IPS-NIHi11 (cell line): ENCODE results near the gene GRIK4.
"Not testable (repeated sequence)": the region's sequence is repeated elsewhere in the genome, so short reads cannot be mapped to it uniquely, and the experiment has no call there.

ENCODE experiments used
- DNase-seq: peaks from one replicate; pipeline ENCODE4 v3.0.0; 2012; ENCODE audit warnings: mixed read lengths, low spot score

Gene GRIK4, protein sequence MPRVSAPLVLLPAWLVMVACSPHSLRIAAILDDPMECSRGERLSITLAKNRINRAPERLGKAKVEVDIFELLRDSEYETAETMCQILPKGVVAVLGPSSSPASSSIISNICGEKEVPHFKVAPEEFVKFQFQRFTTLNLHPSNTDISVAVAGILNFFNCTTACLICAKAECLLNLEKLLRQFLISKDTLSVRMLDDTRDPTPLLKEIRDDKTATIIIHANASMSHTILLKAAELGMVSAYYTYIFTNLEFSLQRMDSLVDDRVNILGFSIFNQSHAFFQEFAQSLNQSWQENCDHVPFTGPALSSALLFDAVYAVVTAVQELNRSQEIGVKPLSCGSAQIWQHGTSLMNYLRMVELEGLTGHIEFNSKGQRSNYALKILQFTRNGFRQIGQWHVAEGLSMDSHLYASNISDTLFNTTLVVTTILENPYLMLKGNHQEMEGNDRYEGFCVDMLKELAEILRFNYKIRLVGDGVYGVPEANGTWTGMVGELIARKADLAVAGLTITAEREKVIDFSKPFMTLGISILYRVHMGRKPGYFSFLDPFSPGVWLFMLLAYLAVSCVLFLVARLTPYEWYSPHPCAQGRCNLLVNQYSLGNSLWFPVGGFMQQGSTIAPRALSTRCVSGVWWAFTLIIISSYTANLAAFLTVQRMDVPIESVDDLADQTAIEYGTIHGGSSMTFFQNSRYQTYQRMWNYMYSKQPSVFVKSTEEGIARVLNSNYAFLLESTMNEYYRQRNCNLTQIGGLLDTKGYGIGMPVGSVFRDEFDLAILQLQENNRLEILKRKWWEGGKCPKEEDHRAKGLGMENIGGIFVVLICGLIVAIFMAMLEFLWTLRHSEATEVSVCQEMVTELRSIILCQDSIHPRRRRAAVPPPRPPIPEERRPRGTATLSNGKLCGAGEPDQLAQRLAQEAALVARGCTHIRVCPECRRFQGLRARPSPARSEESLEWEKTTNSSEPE

DNA sequence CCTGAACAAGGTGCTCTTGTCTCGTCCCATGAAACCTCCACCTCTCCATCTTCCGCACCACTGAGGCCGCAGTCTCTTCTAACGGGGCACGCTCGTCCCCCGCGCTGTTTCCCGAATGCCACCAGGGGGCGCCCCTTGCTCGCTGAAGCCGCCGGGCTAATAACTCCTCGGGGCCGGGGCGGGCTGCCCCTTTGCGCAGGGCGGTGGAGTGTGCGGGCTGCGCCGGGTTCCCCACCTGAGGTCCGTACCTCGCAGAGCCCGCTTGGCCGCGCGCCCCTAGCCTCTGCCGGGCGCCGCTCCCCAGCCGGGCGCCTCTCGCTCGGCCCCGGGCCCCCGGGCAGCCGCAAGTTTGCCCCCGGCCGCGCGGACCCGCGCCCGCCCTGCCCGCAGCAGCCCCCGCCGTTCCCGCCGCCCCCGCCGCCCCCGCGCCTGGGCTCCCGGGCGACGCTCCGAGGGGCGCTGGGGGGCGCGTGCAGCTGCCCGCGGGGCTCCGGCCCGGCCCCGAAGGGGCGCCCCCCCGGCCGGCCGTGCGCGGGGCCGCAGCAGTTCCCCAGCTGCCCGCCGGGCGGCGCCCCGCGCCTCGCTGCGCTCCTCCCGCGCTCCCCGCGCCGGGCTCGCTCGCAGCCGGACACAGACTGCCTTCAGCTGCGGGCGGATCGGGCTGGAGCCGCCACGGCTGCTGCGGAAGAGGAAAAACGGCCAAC is at the start of gene GRIK4:
Gene GRIK4 (plus strand): TSS at position 633 of the 704 bp plus-strand sequence. CDS start 148,571 bp downstream, outside the sequence.
- peak; percentile 97 for DNase-seq

DNA sequence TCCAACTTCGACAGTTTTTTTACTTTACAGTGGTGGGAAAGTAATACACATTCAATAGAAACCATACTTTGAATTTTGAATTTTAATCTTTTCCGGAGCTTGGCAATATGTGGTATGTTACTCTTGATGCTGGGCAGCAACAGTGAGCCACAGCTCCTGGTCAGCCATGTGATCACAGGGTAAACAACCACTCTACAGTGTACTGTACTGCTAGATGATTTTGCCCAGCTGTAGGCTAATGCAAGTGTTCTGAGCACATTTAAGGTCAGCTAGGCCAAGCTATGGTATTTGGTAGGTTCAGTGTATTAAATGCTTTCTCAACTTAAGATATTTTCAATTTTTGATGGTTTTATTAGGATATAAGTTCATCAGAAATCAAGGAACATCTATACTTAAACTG is 48.7 kb upstream of the GRIK4 start:
- DNase-seq, result no peak

DNA sequence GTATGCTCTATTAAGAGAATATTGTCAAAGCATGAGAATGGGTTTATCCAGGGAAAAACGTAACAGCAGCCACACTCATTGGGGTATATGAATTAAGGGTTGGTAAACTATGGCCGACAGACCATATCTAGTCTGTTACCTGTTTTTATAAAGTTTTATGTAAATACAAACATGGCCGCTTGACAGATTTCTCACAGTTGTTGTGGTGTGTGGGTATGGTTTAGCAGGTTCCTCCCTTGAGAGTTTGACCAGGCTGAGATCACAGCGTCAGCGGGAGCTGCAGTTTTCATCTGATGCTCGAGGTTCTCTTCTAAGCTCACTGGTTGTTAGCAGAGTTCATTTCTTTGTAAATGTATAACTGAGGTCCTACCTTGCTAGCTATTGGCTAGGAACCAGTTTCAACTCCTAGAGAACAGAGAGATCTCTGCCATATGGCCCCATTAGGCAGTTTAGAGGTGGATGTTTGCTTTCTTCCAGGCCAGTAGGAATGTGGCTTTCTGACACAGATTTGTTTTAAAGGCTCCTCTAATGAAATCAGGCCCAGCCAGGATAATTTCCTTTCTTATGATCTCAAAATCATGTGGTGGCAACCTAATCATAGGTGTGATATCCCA is 45.5 kb upstream of the GRIK4 start:
- DNase-seq, result no peak

DNA sequence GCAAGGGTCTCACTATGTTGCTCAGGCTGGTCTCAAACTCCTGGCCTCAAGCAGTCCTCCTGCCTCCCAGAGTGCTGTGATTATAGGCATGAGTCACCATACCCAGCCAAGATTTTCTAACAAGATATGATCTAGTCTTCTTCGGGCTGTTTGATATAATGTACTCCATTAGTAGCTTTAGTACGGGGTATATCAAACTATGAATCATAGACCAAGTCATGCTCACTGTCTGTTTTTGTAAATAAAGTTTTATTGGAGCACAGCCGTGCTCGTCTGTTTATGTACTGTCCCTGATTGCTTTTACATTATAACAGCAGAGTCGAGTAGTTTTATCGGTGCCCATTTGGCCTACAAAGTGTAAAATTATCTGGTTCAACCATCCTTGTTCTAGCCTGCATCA is 43.9 kb upstream of the GRIK4 start:
- DNase-seq, result no peak

DNA sequence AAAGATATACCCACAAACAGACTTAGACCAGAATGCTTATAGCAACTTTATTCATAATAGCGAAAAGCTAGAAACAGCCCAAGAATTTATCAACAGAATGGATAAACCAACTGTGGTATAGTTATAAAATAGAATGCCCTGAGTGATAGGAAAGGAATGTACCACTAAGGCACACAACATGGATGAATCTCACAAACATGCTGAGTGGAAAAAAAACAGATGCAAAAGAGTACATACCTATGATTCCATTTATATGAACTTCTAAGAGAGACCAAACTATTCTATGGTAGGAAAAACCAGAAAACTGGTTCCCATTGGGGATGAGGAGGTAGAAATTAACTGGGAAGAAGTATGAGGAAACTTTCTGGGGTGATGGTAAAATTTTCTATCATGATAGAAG is 40.4 kb upstream of the GRIK4 start:
- no peak for DNase-seq

DNA sequence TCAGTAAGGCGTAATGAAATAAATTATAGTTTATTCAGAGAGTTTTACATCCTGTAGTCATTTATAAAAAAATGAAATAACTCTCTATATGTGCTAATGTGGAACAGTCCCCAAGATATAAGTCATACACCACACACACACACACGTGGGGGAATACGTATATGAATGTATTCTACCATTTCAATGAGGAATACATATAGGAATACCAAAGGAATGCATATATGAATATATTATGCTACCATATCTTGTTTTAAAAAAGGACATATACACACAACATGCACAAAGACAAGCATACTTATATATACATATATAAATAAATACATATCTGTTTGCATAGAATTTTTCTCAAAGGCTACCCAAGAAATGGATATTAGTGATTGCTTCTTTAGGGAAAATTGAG is 39.6 kb upstream of the GRIK4 start:
- DNase-seq, result no peak

DNA sequence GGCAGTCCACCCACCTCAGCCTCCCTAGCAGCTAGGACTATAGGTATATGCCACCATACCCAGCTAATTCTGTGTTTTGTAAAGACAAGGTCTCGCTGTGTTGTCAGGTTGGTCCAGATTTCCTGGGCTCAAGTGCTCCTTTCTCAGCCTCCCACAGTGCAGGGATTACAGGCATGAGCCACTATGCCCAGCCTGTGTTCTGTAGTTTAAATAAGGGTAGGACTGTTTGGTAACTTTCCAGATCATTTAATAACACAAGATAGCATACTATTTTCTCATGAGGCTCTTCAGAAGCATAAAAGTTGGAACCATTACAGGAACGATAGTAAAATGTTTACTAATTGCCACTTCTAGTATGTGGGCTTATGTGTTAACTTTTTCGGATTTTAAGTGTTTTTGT is 38.0 kb upstream of the GRIK4 start:
- no peak for DNase-seq

DNA sequence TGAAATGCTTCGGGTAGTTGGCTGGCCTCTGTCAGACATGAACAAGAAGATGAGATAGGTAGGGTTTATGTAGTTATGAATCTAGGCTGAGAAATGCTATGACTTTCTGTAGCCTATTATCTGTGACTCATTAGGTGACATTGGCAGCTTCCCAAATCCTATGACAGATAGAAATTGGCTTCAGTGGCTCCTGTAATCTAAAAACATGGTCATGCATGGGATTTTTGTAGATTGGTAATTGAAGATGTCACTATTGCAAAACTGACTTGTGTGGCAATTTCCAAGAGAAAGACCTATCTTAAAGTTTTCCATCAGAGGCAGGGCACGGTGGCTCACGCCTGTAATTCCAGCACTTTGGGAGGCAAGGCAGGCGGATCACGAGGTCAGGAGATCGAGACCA is 29.4 kb upstream of the GRIK4 start:
- no peak for DNase-seq

DNA sequence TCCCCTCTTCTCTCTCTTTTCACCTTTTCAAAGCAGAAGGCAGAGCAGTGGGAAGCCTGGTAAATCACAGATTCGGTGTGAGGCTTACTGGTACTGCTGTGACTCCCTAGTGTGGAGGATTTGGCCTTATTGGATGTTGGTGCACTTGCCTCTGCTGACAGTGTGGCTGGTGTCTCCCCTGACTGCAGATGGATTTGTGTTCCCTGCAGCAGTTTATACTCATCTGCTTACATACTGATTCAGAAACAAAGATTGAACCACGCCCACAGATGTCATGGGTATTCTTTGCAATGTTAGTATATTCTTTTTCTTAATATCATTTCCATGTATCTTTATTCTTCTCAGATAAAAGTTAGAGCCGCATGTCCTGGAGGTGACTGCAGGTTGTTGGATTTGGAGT is 26.8 kb upstream of the GRIK4 start:
- DNase-seq, result no peak

DNA sequence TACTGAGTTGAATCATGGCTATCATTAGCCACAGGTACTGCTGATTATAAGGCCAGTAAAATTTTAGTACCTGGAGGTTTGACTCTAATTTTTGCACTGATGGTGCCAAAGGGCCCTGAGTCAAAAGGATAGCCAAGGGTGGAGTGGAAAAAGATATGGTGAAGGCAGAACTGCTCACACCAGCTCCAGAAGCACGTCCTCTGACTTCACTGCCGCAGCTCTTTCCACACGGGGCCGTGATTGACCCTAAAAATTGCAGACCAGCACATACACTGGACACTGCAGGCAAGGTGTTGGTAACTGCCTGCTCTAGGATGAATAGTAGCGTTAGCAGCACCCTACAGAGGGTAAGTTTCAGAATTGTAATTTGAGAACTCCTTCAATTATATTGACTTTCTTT is 25.4 kb upstream of the GRIK4 start:
- no peak for DNase-seq

DNA sequence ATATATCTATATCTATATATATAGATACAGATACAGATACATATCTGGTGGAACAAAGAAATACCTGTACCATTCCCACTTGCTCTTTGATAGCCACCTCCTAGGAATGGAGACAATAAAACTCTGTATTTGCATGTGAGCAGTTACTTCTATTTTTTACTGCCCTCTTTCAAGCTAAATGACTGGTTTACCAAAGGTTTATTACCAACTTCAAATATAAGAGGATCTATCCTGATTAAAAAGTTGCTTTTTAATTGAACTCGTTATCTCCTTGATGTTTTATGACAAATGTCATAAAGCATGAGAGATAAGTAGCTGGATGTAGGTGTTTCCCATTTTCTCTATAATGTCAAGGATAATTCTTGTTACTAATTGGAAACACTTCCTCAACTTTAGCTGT is 21.7 kb upstream of the GRIK4 start:
- no peak for DNase-seq

DNA sequence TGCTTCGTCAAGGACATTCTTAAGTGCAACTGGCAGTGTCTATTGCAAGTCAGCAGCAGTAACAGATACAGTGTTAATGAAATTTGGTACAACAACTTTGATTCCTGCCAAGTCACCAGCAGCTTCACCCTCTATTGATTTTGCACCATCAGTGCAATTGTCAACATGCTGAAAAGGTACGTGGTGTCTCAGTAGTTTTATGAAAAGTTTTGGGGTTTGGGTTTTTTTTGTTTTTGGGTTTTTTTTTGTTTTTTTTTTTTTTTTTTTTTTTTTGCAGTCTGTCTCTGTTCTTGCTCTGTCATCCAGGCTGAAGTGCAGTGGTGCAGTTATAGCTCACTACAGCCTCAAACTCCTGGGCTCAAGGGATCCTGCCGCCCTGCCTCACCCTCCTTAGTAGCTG is 19.1 kb upstream of the GRIK4 start:
- no peak for DNase-seq

DNA sequence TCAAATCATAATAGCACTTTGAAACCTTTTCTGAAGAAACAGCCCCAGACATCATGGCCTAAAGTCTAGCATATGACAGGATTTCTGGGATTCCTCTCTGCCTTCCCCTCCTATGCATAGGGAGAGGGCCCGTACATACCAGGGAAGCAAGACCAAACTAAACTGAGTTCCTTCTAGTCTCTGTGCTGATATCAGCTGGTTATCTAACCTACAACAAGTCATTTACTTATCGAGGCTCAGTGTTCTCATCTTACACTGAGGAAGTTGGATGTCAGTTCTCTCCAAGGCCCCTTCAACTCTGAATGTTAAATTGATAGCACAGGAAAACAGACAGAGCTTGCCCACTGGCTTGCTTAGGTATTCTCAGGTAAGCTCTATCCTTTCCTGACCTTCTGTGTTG is 17.0 kb upstream of the GRIK4 start:
- DNase-seq, result no peak

DNA sequence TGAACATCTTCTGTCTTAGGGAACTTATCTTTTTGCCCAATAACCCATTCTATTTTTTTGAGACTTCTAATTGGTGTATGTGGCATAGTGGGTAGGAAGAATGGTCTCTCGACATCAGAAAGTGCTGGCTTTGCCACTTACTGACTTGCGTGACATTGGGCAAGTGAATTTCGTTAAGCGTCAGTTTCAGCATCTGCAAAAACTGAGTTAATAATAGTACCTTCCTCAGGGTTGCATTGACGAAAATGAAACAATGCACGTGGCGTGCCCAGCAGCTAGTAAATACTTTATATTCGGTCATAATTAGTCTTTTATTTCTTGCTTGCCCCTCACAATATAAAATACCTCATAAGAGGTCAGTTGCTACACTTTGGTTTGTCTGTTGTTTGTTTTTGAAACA is 12.5 kb upstream of the GRIK4 start:
- DNase-seq, result no peak

DNA sequence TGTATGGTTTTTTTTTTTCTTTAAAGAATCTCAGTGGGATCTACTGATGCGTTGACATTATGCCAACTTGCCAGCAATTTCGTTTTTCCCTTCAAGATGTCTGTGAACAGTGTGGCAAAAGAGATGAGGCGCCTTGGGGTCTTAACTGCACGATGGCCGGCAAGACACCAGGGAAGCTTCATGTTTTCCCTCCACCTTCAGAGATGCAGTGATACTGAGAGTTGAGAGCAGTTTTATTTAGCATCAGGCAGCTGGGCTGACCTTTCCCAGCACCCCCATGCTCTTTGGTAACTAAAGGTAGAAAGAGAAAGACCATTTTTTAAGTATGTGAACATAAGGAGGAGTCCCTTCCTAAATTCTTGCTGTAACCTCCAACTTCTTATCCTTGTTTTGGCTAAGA is 11.7 kb upstream of the GRIK4 start:
- no peak for DNase-seq

DNA sequence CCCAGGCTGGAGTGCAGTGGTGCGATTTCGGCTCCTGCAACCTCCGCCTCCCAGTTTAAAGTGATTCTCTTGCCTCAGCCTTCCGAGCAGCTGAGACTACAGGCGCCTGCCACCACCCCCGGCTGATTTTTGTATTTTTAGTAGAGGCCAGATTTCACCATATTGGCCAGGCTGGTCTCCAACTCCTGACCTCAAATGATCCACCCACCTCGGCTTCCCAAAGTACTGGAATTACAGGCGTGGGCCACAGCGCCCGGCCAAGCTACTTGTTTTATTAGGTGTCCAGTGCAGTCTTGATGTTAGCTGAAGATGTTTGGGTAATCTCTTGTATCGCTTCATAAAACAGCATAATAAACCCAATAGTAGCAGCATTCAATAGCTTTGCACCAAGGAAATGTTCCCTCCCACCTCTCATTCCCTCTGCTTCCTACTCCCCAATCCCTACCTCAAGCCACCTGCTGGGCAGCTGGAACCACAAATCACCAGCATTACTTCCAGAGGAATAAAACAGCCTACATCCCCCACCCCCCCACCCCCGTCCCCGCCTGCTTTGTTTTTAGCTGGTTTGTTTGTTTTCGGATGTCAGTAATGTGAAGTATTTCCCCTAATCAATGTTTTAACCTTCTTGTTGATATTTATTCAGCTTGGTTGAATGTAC is 11.0 kb upstream of the GRIK4 start:
- DNase-seq, result peak; percentile 51

DNA sequence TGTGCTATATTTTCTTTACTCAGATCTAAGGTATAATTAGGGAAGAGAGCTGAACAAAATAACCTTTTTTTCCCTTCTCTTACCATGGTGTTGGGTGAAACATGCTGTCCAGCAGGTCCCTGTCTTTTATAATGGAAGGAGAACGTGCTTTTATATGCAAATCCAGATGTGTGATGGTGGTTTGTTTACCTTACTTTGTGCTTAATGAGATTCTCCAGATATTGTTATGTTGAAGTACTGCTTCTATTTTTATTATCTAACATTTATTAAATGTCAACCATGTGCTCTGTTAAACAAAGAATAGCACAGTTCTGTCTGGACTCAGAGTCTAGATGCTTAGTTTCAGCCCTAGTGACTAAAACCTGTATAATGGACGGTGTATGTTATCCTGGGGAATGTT is 10.1 kb upstream of the GRIK4 start:
- DNase-seq, result no peak

DNA sequence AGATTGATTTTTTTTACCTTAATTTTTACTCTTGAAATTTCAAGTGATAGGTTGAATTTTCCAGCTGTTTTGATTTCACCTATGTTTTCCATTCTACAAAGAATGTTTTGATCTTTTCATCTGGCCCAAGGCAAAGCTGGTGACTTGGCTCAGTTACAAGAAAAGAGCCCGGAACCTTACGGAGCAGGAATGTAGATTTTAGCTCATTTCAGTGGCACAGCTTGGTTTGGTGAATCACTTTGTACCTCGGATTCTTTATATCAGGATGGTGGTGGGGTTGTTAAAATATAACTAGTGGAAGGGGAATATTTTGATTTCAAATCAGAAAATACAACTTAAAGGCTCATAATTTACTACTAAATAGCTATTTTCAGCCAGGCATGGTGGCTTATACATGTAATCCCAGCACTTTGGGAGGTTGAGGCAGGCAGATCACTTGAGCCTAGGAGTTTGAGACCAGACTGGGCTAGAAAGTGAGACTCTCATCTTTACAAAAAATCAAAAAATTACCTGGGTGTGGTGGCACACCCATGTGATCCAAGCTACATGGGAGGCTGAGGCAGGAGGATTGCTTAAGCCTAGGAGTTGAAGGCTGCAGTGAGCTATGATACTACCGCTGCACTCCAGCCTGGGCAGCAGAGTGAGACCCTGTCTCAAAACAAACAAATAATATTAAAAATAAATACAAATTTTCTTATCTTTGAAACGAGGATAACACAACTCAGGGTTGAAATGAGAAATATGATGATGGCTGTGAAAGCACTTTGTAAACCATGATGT is 9.4 kb upstream of the GRIK4 start:
- no peak for DNase-seq

DNA sequence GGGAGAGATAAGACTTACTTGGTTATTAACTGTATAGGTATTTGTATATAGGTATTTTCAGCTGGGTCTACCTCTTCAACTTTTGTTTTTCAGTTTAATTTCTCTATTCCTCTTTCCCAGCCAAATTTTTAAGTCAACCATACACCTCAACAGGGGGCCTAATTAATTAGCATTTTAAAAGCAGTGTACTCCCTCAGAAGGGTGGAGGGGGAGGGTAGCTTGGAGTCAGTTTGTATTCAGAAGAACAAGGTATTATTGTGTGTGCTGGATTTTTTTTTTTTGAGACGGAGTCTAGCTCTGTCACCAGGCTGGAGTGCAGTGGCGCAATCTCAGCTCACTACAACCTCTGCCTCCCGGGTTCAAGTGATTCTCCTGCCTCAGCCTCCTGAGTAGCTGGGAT is 8.0 kb upstream of the GRIK4 start:
- DNase-seq, result not testable (repeated sequence)

DNA sequence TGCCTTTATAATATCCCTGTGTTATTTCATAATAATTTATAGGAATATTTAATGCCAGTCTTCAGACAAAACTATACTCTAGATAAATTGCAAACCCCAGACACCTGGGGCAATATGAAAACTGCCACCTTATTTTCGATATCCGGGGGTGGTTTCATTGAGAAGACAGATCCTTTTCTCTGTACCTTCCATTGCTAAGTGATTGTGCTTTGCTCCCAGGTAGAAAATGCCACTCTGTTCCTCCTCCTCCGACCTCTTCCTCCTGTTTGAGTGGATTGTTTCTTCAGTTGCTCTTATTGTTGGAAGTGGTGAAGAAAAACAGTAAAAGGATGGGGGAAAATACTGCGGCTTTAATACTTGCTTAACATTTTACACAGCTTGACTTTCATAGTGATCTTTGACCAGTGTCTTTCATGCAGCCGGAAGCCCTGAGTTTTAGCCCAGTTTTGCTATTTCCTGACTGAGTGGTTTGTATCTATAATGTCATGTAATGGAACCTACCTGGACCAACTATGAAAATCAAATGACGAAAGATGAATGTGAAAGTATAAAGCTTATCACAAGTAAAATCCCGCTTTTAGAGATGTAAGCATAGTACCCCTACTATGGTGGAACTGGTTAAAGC is 5.6 kb upstream of the GRIK4 start:
- no peak for DNase-seq
